ENCODE measurements around the gene SMYD5. TPM values are rescaled to one million over a fixed set of nuclear protein-coding genes. Genes with fewer than 3 reads are reported as not detected.

Gene SMYD5
- total RNA-seq, 2 experiments from 2014 or later, result 39.1 to 46.7 TPM

DNA sequence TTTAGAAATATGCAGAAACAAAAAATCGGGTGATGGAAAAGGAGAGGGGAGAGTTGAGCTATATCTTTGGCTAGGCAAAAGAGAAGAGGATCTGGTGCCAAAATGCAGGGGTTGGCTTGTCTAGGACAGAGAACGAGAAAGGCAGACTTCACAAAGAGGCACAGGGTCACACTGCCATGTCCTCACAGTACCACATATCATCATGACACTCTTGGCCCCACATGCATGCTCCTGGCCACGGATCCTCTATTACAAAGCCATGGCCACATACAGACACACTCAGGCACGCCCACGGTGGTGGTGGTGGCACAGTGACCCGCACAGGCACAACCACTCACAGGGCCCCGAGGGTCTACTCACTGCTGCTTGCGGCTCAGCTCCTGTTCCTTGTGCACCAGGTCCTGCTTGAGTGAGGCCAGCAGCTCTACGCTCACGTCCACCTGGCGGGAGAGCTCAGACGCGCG lies 54.4 kb downstream of the SMYD5 start:
- Histone ChIP-seq H3K4me1 (ENCODE audit: insufficient read depth, low read length) (peaks cover 10% of the 10 kb centered on the region), H3K9me3 (ENCODE audit: control insufficient read depth in 1 of 2, insufficient read depth in 1 of 2, low read length in 2 of 2) (no peaks in the 10 kb centered on the region), H3K27ac (ENCODE audit: low read depth in 1 of 2, low read length in 2 of 2) (no peak overlapping the region), H3K4me3 (ENCODE audit: low read length) (peak overlapping the region; percentile 10), H3K36me3 (ENCODE audit: insufficient read depth, low read length) (no peaks in the 10 kb centered on the region), H3K27me3 (ENCODE audit: control insufficient read depth in 1 of 2, insufficient read depth in 2 of 2, low read length in 2 of 2) (no peaks in the 10 kb centered on the region)
- no peaks in the 10 kb centered on the region for H3K9me3 Mint-ChIP-seq
- intact Hi-C loops (cut with DNase I, micrococcal nuclease), result loop anchor here (2.0 kb wide), 3 partner anchors 18 to 34 kb away; partner anchors contain the start of gene CCT7 (in 1 of the 2)
- POLR2A ChIA-PET, result interaction anchor here (0.5 to 1.4 kb wide), 4 partner anchors 25 to 490 kb away, joined by 3 to 17 read pairs (median 4); partner anchors contain the start of genes CCT7, EGR4 and PRADC1
- H3K27me3 Mint-ChIP-seq, result no peaks in the 10 kb centered on the region
- DNase-seq (no peak), ATAC-seq (ENCODE audit: poor library complexity) (no peak)
- peaks cover 28% of the 10 kb centered on the region for H3K4me1 Mint-ChIP-seq (ENCODE audit: low read depth)
- H3K4me3 Mint-ChIP-seq, result peak overlapping the region; percentile 83
- CTCF ChIA-PET, result interaction anchor here (0.6 to 1.3 kb wide), 2 partner anchors 33 to 1744 kb away, joined by 3 to 4 read pairs; no protein-coding TSS in a partner anchor
- peaks cover 24% of the 10 kb centered on the region for H3K36me3 Mint-ChIP-seq (ENCODE audit: low read depth)
- peak overlapping the region; percentile 63 for H3K27ac Mint-ChIP-seq
- TF ChIP-seq, protein P1, sequence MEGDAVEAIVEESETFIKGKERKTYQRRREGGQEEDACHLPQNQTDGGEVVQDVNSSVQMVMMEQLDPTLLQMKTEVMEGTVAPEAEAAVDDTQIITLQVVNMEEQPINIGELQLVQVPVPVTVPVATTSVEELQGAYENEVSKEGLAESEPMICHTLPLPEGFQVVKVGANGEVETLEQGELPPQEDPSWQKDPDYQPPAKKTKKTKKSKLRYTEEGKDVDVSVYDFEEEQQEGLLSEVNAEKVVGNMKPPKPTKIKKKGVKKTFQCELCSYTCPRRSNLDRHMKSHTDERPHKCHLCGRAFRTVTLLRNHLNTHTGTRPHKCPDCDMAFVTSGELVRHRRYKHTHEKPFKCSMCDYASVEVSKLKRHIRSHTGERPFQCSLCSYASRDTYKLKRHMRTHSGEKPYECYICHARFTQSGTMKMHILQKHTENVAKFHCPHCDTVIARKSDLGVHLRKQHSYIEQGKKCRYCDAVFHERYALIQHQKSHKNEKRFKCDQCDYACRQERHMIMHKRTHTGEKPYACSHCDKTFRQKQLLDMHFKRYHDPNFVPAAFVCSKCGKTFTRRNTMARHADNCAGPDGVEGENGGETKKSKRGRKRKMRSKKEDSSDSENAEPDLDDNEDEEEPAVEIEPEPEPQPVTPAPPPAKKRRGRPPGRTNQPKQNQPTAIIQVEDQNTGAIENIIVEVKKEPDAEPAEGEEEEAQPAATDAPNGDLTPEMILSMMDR (IDR thresholded peaks at IDR 0.05), result no peak

DNA sequence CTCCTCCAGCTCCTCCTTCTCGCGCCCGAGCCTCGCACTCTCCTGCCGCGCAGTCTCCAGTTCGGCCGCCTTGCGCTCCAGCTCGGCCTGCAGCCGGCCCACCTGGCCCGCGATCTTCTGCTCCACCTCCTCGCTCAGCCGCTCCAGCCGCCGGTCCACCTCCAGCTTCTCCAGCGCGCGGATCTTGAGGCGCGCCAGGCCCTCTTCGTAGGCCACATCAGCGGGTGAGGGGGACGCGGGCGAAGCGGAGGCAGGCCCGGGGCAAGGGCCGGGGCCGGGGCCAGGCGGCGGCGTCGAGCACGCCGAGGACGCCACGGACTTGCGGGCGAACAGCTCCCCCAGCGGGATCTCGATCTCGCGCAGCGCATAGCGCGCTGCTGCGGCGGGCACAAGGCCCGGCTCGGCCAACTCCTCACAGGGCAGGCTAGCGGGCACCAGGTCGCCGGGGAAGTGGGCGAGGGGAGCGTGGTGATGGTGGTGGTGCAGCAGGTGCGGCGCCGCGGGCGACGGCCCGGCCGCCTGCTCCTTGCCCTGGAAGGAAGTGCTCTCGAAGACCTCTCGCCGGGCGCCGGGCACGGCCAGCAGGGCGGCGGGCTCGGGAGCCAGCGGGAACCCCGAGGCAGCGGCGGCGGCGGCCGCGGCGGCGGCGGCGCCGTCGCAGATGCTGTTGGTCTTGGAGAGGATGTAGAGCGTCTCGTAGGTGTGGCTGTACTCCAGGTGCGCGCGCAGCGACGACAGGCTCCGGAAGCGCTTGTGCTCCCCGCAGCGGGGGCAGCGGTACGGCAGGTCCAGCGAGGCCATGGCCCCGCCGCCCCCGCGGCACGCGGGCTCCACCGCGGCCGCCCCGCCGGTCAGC lies 55.0 kb downstream of the SMYD5 start:
- Histone ChIP-seq H3K4me3 (ENCODE audit: low read length) (peak overlapping the region; percentile 58), H3K27ac (ENCODE audit: low read depth in 1 of 2, low read length in 2 of 2) (no peak overlapping the region), H3K36me3 (ENCODE audit: insufficient read depth, low read length) (no peaks in the 10 kb centered on the region), H3K27me3 (ENCODE audit: control insufficient read depth in 1 of 2, insufficient read depth in 2 of 2, low read length in 2 of 2) (no peaks in the 10 kb centered on the region), H3K9me3 (ENCODE audit: control insufficient read depth in 1 of 2, insufficient read depth in 1 of 2, low read length in 2 of 2) (no peaks in the 10 kb centered on the region), H3K4me1 (ENCODE audit: insufficient read depth, low read length) (peaks cover 10% of the 10 kb centered on the region)
- H3K27me3 Mint-ChIP-seq, result no peaks in the 10 kb centered on the region
- H3K4me3 Mint-ChIP-seq, result peak overlapping the region; percentile 83
- ATAC-seq (ENCODE audit: poor library complexity) (peak; percentile 96), DNase-seq (peak; percentile 57 to 92 (median 80))
- ChIA-PET POLR2A (interaction anchor here (0.5 to 1.4 kb wide), 4 partner anchors 25 to 489 kb away, joined by 3 to 17 read pairs (median 4); partner anchors contain the start of genes CCT7, EGR4 and PRADC1), CTCF (interaction anchor here (0.6 to 1.3 kb wide), 2 partner anchors 34 to 1744 kb away, joined by 3 to 4 read pairs; no protein-coding TSS in a partner anchor)
- H3K4me1 Mint-ChIP-seq (ENCODE audit: low read depth), result peaks cover 28% of the 10 kb centered on the region
- no peaks in the 10 kb centered on the region for H3K9me3 Mint-ChIP-seq
- peaks cover 18% of the 10 kb centered on the region for H3K36me3 Mint-ChIP-seq (ENCODE audit: low read depth)
- TF ChIP-seq, protein P1 (IDR thresholded peaks at IDR 0.05), result peak; percentile 13
- intact Hi-C loops (cut with DNase I, micrococcal nuclease), result loop anchor here (1.0 to 2.0 kb wide), 4 partner anchors 18 to 35 kb away; partner anchors contain the start of gene CCT7 (in 2 of the 2)
- peak overlapping the region; percentile 75 for H3K27ac Mint-ChIP-seq

DNA sequence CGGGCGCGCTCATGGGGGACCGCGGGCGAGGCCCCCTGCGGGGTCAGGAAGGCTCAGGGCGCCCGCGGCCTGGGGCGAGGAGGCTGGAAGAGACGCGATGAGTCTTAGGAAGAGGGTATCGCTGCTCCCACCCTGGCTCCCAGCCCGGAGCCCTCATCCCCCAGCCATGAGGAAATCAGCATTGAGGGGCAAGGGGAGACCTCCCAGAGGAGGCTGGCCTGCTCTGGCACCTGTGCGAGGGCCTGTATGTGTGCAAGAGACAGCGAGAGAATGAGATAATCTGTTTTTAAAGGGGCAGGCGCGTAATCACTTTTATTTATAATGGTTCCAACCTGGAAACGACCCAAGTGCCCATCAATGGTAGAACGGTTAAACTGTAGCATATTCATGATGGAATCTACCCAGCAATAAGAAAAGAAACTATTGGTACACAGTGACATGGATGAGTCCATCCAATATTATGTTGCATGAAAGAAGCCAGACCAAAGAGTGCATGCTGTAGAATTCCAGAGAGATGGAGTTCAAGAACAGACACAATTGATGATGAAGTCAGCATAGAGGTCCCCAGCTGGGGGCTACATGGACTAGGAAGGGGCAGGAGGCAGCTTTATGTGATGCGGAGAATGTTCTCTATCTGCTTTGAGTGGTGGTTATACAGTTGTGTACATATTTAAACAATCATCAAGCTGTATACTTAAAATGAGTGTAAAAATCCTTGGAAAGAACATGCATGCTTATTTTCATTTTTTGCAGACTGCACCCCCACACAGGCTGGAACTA lies 55.8 kb downstream of the SMYD5 start:
- Histone ChIP-seq H3K9me3 (ENCODE audit: control insufficient read depth in 1 of 2, insufficient read depth in 1 of 2, low read length in 2 of 2) (no peaks in the 10 kb centered on the region), H3K36me3 (ENCODE audit: insufficient read depth, low read length) (no peaks in the 10 kb centered on the region), H3K4me3 (ENCODE audit: low read length) (peak overlapping the region; percentile 58), H3K27me3 (ENCODE audit: control insufficient read depth in 1 of 2, insufficient read depth in 2 of 2, low read length in 2 of 2) (no peaks in the 10 kb centered on the region), H3K4me1 (ENCODE audit: insufficient read depth, low read length) (peaks cover 10% of the 10 kb centered on the region), H3K27ac (ENCODE audit: low read depth in 1 of 2, low read length in 2 of 2) (no peak overlapping the region)
- H3K9me3 Mint-ChIP-seq, result no peaks in the 10 kb centered on the region
- peaks cover 28% of the 10 kb centered on the region for H3K4me1 Mint-ChIP-seq (ENCODE audit: low read depth)
- peak overlapping the region; percentile 81 for H3K4me3 Mint-ChIP-seq
- no peak for DNase-seq
- H3K27ac Mint-ChIP-seq, result peak overlapping the region; percentile 75
- no peak for ATAC-seq (ENCODE audit: poor library complexity)
- intact Hi-C loops (cut with DNase I, micrococcal nuclease), result loop anchor here (1.0 to 2.0 kb wide), 4 partner anchors 19 to 36 kb away; partner anchors contain the start of gene CCT7 (in 2 of the 2)
- ChIA-PET POLR2A (no interaction called here), CTCF (interaction anchor here (1.0 to 1.3 kb wide), 2 partner anchors 35 to 57 kb away, joined by 4 read pairs; no protein-coding TSS in a partner anchor)
- TF ChIP-seq, protein P1 (IDR thresholded peaks at IDR 0.05), result no peak
- H3K27me3 Mint-ChIP-seq, result no peaks in the 10 kb centered on the region
- H3K36me3 Mint-ChIP-seq (ENCODE audit: low read depth), result peaks cover 13% of the 10 kb centered on the region
